SK-N-SH (cell line): Measurements from ENCODE around the gene KCTD12. TPM values are rescaled to one million over a fixed set of nuclear protein-coding genes. Genes with fewer than 3 reads are reported as not detected.

Source experiments
- CTCF ChIA-PET: fragments of 300-600, 350-600 bp; formaldehyde crosslinking; extraction: SDS; loops from one replicate; lab custom pipeline; 2021; lab: Yijun Ruan, JAX
- POLR2A ChIA-PET: fragments of 350-600 bp; sonication (Branson Sonifier 250); formaldehyde crosslinking; extraction: SDS; loops from one replicate; lab custom pipeline; 2020; ENCODE audit warnings: antibody characterized with exemption, inconsistent platforms; lab: Yijun Ruan, JAX
- DNase-seq: peaks from one replicate; pipeline ENCODE4 v3.0.0; 2012
- H2AFZ ChIP-seq: fragments of 200-600 bp; sonication (generic); 2 replicates; pipeline ENCODE4 v1.8.1; 2016; ENCODE audit warnings: antibody characterized with exemption, mild to moderate bottlenecking, low read depth
- H3F3A ChIP-seq: fragments of 200-600 bp; sonication (generic); replicated peaks from 2 replicates; pipeline ENCODE3; 2016; ENCODE audit warnings: antibody characterized with exemption, mild to moderate bottlenecking; ENCODE audit not compliant: insufficient read depth
- H3K27ac ChIP-seq, 2 experiments: fragments of 200-500 bp in 1 of 2; fragments of 200-600 bp in 1 of 2; sonication (Bioruptor generic) in 1 of 2; sonication (generic), shearing (Covaris generic) in 1 of 2; 2 replicates each; pipeline versions ENCODE4 v1.5.1 to v1.6.1; 2014 to 2016; ENCODE audit warnings: low read depth in 2 of 2, inconsistent platforms in 1 of 2, low read length in 1 of 2, mild to moderate bottlenecking in 1 of 2, mixed read lengths in 1 of 2
- H3K27me3 ChIP-seq: fragments of 200-600 bp; sonication (generic), shearing (Covaris generic); 2 replicates; pipeline ENCODE4 v1.6.1; 2016; ENCODE audit warnings: mixed run types; ENCODE audit not compliant: insufficient read depth
- H3K36me3 ChIP-seq, 2 experiments: fragments of 200-500 bp in 1 of 2; fragments of 200-600 bp in 1 of 2; sonication (Bioruptor generic) in 1 of 2; sonication (generic) in 1 of 2; replicated peaks in 1 of 2; 2 replicates each; pipeline versions ENCODE3 to v1.5.1; 2014 to 2016; ENCODE audit warnings: low read length in 1 of 2, mild to moderate bottlenecking in 1 of 2; ENCODE audit not compliant: insufficient read depth in 2 of 2, control insufficient read depth in 1 of 2
- H3K4me1 ChIP-seq, 2 experiments: fragments of 200-500 bp in 1 of 2; fragments of 200-600 bp in 1 of 2; sonication (Bioruptor generic) in 1 of 2; sonication (generic), shearing (Covaris generic) in 1 of 2; 2 replicates each; pipeline versions ENCODE4 v1.5.1 to v1.6.1; 2014 to 2016; ENCODE audit warnings: low read depth in 1 of 2, low read length in 1 of 2, mixed run types in 1 of 2; ENCODE audit not compliant: insufficient read depth in 2 of 2, control insufficient read depth in 1 of 2
- H3K4me2 ChIP-seq: fragments of 200-600 bp; sonication (generic), shearing (Covaris generic); 2 replicates; pipeline ENCODE4 v1.6.1; 2017; ENCODE audit warnings: mixed run types
- H3K4me3 ChIP-seq, 2 experiments: fragments of 200-500 bp in 1 of 2; fragments of 200-600 bp in 1 of 2; sonication (Bioruptor generic) in 1 of 2; sonication (generic), shearing (Covaris generic) in 1 of 2; 2 replicates each; pipeline versions ENCODE4 v1.5.1 to v1.8.1; 2014 to 2016; ENCODE audit warnings: low read depth in 2 of 2, inconsistent platforms in 1 of 2, low read length in 1 of 2, mild to moderate bottlenecking in 1 of 2, mixed read lengths in 1 of 2, moderate library complexity in 1 of 2
- H3K79me2 ChIP-seq: fragments of 200-600 bp; sonication (generic); 2 replicates; pipeline ENCODE4 v1.8.1; 2017; ENCODE audit warnings: mild to moderate bottlenecking; ENCODE audit not compliant: insufficient read depth
- H3K9ac ChIP-seq: fragments of 200-600 bp; sonication (generic); 2 replicates; pipeline ENCODE4 v1.6.1; 2017; ENCODE audit warnings: mixed run types
- H3K9me2 ChIP-seq: fragments of 200-600 bp; sonication (generic); 2 replicates; pipeline ENCODE4 v1.6.1; 2017; ENCODE audit warnings: mixed run types
- H3K9me3 ChIP-seq: fragments of 200-600 bp; sonication (generic); 2 replicates; pipeline ENCODE4 v1.6.1; 2017; ENCODE audit warnings: mixed run types, mild to moderate bottlenecking, moderate library complexity
- H4K20me1 ChIP-seq: fragments of 200-600 bp; sonication (generic); 2 replicates; pipeline ENCODE4 v1.6.1; 2017; ENCODE audit warnings: mild to moderate bottlenecking, mixed run types; ENCODE audit not compliant: insufficient read depth
- ELF1 ChIP-seq: IDR thresholded peaks from 2 replicates; pipeline ENCODE4 v1.4.0; 2012
- EP300 ChIP-seq, 2 experiments: IDR thresholded peaks; 2 replicates each; pipeline versions ENCODE4 v1.4.0 to v1.6.1; 2012; ENCODE audit warnings: borderline replicate concordance in 1 of 2, low read depth in 1 of 2, low read length in 1 of 2
- FOSL2 ChIP-seq: IDR thresholded peaks from 2 replicates; pipeline ENCODE4 v1.4.0; 2012; ENCODE audit warnings: low read depth, mild to moderate bottlenecking, moderate library complexity, borderline replicate concordance
- FOXJ3 ChIP-seq: sonication (generic); formaldehyde crosslinking; IDR thresholded peaks from 2 replicates; pipeline ENCODE4 v1.5.1; 2020; ENCODE audit warnings: mild to moderate bottlenecking, missing genetic modification reagents
- FOXM1 ChIP-seq: IDR thresholded peaks from 2 replicates; pipeline ENCODE4 v1.4.0; 2012; ENCODE audit warnings: low read depth, mild to moderate bottlenecking
- MEF2A ChIP-seq: IDR thresholded peaks from 2 replicates; pipeline ENCODE4 v1.4.0; 2012; ENCODE audit warnings: low read depth, borderline replicate concordance
- POLR2AphosphoS5 ChIP-seq: IDR thresholded peaks from 2 replicates; pipeline ENCODE4 v1.6.1; 2012; ENCODE audit warnings: low read depth, low read length
- RAD21 ChIP-seq: IDR thresholded peaks from 2 replicates; pipeline ENCODE4 v1.6.1; 2012; ENCODE audit warnings: mild to moderate bottlenecking, low read length
- RFX5 ChIP-seq: IDR thresholded peaks from 2 replicates; pipeline ENCODE4 v1.6.1; 2012; ENCODE audit warnings: mild to moderate bottlenecking, improper control_type of control experiment, low read length
- RXRA ChIP-seq: IDR thresholded peaks from 2 replicates; pipeline ENCODE4 v1.4.0; 2012; ENCODE audit warnings: low read depth, mild to moderate bottlenecking, borderline replicate concordance
- SIN3A ChIP-seq: IDR thresholded peaks from 2 replicates; pipeline ENCODE4 v1.6.1; 2012; ENCODE audit warnings: low read depth, mild to moderate bottlenecking, low read length, moderate library complexity, borderline replicate concordance
- TCF12 ChIP-seq: IDR thresholded peaks from 2 replicates; pipeline ENCODE4 v1.4.0; 2012
- YY1 ChIP-seq: IDR thresholded peaks from 2 replicates; pipeline ENCODE4 v1.4.0; 2012; ENCODE audit warnings: low read depth, mild to moderate bottlenecking
- WGBS: methylation state at CpG from one replicate; pipeline ENCODE4 v1.1.6; 2017; ENCODE audit warnings: low lambda C conversion rate; 5-methylcytosine and 5-hydroxymethylcytosine counted together
- polyA plus RNA-seq, 3 experiments: library from polyadenylated mRNA; depleted of rRNA; stranded (reverse); fragments of >200 nt; gene quantifications; 2 replicates each; pipeline ENCODE4 v1.2.3, GENCODE V29; 2012
- TF ChIP-seq, protein P1 (sequence below): fragments of 150-350 bp; IDR thresholded peaks from 2 replicates; pipeline ENCODE4 v1.6.1; 2017; ENCODE audit warnings: antibody characterized with exemption, low read length, low read depth, borderline replicate concordance
- TF ChIP-seq, protein P2 (sequence below): IDR thresholded peaks from 2 replicates; pipeline ENCODE4 v1.4.0; 2012; ENCODE audit warnings: low read depth, borderline replicate concordance
- TF ChIP-seq, protein P3 (sequence below): fragments of 200-600 bp; sonication (generic); IDR thresholded peaks from 2 replicates; pipeline ENCODE4 v1.6.1; 2017; ENCODE audit warnings: antibody characterized with exemption, mild to moderate bottlenecking, moderate library complexity
- TF ChIP-seq, protein P4 (sequence below): IDR thresholded peaks from 2 replicates; pipeline ENCODE4 v1.4.0; 2012; ENCODE audit warnings: low read depth, borderline replicate concordance
- TF ChIP-seq, protein P5 (sequence below): IDR thresholded peaks from 2 replicates; pipeline ENCODE4 v1.4.0; 2012; ENCODE audit warnings: low read depth

Gene KCTD12
- polyA plus RNA-seq, 1 of the 3 experiments (the other 2 are of a cell fraction) = 1.0 TPM

DNA sequence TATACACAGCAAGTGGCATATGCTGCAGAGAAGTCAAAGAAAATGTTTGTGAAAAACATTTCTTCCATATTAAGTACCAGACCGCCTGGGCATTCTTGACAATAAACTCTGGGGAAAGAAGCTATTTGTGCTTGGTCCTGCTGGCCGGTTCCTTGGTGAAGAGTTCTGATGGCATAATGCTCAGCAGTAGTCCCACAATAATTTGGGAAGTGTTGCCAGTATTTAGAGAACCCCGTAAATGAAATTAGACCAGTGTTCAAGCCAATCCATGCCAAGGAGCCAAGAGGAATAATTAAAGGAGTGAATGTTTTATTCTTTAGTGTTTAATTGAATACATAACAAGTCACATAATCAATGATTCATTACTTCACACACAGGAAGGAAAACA is 6.3 kb downstream of the KCTD12 start:
- Histone ChIP-seq H2AFZ (peak overlapping the region; percentile 76; the same call in 1 of the 2 replicates), H3K27me3 (no peaks in the 10 kb centered on the region), H3K9ac (no peak overlapping the region; the same call in 1 of the 2 replicates), H3K9me3 (no peaks in the 10 kb centered on the region), H3K27ac (peak overlapping the region; percentile 78 to 84), H4K20me1 (no peaks in the 10 kb centered on the region), H3K4me2 (peak overlapping the region; percentile 67), H3K9me2 (no peaks in the 10 kb centered on the region), H3K79me2 (peaks cover 6% of the 10 kb centered on the region; the same call in 1 of the 2 replicates), H3K36me3 (no peaks in the 10 kb centered on the region), H3K4me3 (no peak overlapping the region), H3K4me1 (peaks cover 11 to 14% of the 10 kb centered on the region in 2 experiments; a peak in 3 of 4 replicates), H3F3A (peaks cover 19% of the 10 kb centered on the region)
- no peak for TF ChIP-seq RAD21
- TF ChIP-seq, protein P1, sequence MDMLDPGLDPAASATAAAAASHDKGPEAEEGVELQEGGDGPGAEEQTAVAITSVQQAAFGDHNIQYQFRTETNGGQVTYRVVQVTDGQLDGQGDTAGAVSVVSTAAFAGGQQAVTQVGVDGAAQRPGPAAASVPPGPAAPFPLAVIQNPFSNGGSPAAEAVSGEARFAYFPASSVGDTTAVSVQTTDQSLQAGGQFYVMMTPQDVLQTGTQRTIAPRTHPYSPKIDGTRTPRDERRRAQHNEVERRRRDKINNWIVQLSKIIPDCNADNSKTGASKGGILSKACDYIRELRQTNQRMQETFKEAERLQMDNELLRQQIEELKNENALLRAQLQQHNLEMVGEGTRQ = no peak
- TF ChIP-seq, protein P2, sequence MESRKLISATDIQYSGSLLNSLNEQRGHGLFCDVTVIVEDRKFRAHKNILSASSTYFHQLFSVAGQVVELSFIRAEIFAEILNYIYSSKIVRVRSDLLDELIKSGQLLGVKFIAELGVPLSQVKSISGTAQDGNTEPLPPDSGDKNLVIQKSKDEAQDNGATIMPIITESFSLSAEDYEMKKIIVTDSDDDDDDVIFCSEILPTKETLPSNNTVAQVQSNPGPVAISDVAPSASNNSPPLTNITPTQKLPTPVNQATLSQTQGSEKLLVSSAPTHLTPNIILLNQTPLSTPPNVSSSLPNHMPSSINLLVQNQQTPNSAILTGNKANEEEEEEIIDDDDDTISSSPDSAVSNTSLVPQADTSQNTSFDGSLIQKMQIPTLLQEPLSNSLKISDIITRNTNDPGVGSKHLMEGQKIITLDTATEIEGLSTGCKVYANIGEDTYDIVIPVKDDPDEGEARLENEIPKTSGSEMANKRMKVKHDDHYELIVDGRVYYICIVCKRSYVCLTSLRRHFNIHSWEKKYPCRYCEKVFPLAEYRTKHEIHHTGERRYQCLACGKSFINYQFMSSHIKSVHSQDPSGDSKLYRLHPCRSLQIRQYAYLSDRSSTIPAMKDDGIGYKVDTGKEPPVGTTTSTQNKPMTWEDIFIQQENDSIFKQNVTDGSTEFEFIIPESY = no peak
- TF ChIP-seq SIN3A = no peak
- TF ChIP-seq YY1 = no peak
- no peak for TF ChIP-seq RXRA
- no peak for TF ChIP-seq ELF1
- no peak for TF ChIP-seq FOXM1
- TF ChIP-seq, protein P3, sequence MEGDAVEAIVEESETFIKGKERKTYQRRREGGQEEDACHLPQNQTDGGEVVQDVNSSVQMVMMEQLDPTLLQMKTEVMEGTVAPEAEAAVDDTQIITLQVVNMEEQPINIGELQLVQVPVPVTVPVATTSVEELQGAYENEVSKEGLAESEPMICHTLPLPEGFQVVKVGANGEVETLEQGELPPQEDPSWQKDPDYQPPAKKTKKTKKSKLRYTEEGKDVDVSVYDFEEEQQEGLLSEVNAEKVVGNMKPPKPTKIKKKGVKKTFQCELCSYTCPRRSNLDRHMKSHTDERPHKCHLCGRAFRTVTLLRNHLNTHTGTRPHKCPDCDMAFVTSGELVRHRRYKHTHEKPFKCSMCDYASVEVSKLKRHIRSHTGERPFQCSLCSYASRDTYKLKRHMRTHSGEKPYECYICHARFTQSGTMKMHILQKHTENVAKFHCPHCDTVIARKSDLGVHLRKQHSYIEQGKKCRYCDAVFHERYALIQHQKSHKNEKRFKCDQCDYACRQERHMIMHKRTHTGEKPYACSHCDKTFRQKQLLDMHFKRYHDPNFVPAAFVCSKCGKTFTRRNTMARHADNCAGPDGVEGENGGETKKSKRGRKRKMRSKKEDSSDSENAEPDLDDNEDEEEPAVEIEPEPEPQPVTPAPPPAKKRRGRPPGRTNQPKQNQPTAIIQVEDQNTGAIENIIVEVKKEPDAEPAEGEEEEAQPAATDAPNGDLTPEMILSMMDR = no peak
- no peak for TF ChIP-seq TCF12
- TF ChIP-seq, protein P4, sequence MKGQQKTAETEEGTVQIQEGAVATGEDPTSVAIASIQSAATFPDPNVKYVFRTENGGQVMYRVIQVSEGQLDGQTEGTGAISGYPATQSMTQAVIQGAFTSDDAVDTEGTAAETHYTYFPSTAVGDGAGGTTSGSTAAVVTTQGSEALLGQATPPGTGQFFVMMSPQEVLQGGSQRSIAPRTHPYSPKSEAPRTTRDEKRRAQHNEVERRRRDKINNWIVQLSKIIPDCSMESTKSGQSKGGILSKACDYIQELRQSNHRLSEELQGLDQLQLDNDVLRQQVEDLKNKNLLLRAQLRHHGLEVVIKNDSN = no peak
- TF ChIP-seq RFX5 = no peak
- no peak for TF ChIP-seq MEF2A
- TF ChIP-seq FOXJ3 (CRISPR knock-in tag) = no peak
- TF ChIP-seq POLR2AphosphoS5 = no peak
- TF ChIP-seq, protein P5, sequence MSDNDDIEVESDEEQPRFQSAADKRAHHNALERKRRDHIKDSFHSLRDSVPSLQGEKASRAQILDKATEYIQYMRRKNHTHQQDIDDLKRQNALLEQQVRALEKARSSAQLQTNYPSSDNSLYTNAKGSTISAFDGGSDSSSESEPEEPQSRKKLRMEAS = no peak
- TF ChIP-seq EP300 (IDR thresholded peaks at IDR 0.05; ENCODE audit: borderline replicate concordance in 1 of 2, low read depth in 1 of 2, low read length in 1 of 2) = no peak
- no peak for TF ChIP-seq FOSL2
- DNase-seq = no peak
- CTCF ChIA-PET = interaction anchor here (1.0 to 1.4 kb wide), 2 partner anchors 34 to 124 kb away, joined by 3 to 5 read pairs; no protein-coding TSS in a partner anchor
- POLR2A ChIA-PET = no interaction called here
- WGBS = 76% methylated on average over 3 of the region's 3 CpGs
